A673 (cell line): ENCODE data around the gene UBA52.
"Not testable (repeated sequence)": the region's sequence is repeated elsewhere in the genome, so short reads cannot be mapped to it uniquely, and the experiment has no call there.

Experiments used
- EZH2 ChIP-seq: fragments of 200-600 bp; sonication (generic); IDR thresholded peaks from 2 replicates; pipeline ENCODE4 v1.6.1; 2017; ENCODE audit warnings: borderline replicate concordance, low read depth, mild to moderate bottlenecking, mixed read lengths, antibody characterized with exemption, low read length; ENCODE audit not compliant: poor library complexity, severe bottlenecking
- TF ChIP-seq, protein P1 (sequence below): fragments of 300-800, 200-600 bp; sonication (generic); conservative IDR thresholded peaks from 2 replicates; pipeline ENCODE4 v1.5.1; 2017; ENCODE audit warnings: low read depth, mild to moderate bottlenecking, antibody characterized with exemption, low read length, moderate library complexity, mixed read lengths

GRCh38 chr19:18522862-18523440, 48.7 kb upstream of the UBA52 start:
- TF ChIP-seq, protein P1, sequence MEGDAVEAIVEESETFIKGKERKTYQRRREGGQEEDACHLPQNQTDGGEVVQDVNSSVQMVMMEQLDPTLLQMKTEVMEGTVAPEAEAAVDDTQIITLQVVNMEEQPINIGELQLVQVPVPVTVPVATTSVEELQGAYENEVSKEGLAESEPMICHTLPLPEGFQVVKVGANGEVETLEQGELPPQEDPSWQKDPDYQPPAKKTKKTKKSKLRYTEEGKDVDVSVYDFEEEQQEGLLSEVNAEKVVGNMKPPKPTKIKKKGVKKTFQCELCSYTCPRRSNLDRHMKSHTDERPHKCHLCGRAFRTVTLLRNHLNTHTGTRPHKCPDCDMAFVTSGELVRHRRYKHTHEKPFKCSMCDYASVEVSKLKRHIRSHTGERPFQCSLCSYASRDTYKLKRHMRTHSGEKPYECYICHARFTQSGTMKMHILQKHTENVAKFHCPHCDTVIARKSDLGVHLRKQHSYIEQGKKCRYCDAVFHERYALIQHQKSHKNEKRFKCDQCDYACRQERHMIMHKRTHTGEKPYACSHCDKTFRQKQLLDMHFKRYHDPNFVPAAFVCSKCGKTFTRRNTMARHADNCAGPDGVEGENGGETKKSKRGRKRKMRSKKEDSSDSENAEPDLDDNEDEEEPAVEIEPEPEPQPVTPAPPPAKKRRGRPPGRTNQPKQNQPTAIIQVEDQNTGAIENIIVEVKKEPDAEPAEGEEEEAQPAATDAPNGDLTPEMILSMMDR = not testable (repeated sequence)
- not testable (repeated sequence) for TF ChIP-seq EZH2
